MCF 10A (cell line): ENCODE results near the gene KIF2C. TPM values are rescaled to one million over a fixed set of nuclear protein-coding genes. Genes with fewer than 3 reads are reported as not detected.
A peak's percentile ranks its signal among the peaks of the same experiment; 100 is the strongest.

Experiments used
- BruUV-seq: library from RNA; stranded (reverse); fragments of 400-500 nt; replicated peaks from 2 replicates; lab custom pipeline; 2021; lab: Mats Ljungman, UMichigan
- CTCF ChIA-PET: fragments of 300-600 bp; sonication (Branson Sonifier 250); formaldehyde crosslinking; extraction: SDS; loops from one replicate; lab custom pipeline; 2021; ENCODE audit warnings: antibody characterized with exemption, inconsistent platforms; lab: Yijun Ruan, JAX
- POLR2A ChIA-PET: fragments of 300-600, 350-650 bp; sonication (Branson Sonifier 250); formaldehyde crosslinking; extraction: SDS; loops from one replicate; lab custom pipeline; 2020; ENCODE audit warnings: antibody characterized with exemption, inconsistent platforms; lab: Yijun Ruan, JAX
- DNase-seq: peaks from one replicate; pipeline ENCODE4 v3.0.0-alpha.2; 2018; ENCODE audit not compliant: unreplicated experiment
- H3K27ac Mint-ChIP-seq: one replicate; pipeline ENCODE4 v1.8.0; 2022; ENCODE audit warnings: mild to moderate bottlenecking, low read depth, mixed read lengths; ENCODE audit not compliant: unreplicated experiment
- H3K27me3 Mint-ChIP-seq: one replicate; pipeline ENCODE4 v1.8.0; 2022; ENCODE audit warnings: mixed read lengths; ENCODE audit not compliant: insufficient read depth, unreplicated experiment
- H3K36me3 Mint-ChIP-seq: one replicate; pipeline ENCODE4 v1.8.0; 2022; ENCODE audit warnings: mild to moderate bottlenecking, moderate library complexity, mixed read lengths; ENCODE audit not compliant: insufficient read depth, unreplicated experiment
- H3K4me1 Mint-ChIP-seq: one replicate; pipeline ENCODE4 v1.8.0; 2022; ENCODE audit warnings: mixed read lengths; ENCODE audit not compliant: insufficient read depth, unreplicated experiment
- H3K4me3 Mint-ChIP-seq: one replicate; pipeline ENCODE4 v1.8.0; 2022; ENCODE audit warnings: mild to moderate bottlenecking, moderate library complexity, mixed read lengths; ENCODE audit not compliant: unreplicated experiment
- H3K9me3 Mint-ChIP-seq: one replicate; pipeline ENCODE4 v1.8.0; 2022; ENCODE audit warnings: mixed read lengths; ENCODE audit not compliant: unreplicated experiment
- intact Hi-C: fragments of 100-400 bp; cut with micrococcal nuclease; formaldehyde crosslinking; loops from 2 replicates; pipeline ENCODE4 v1.14.1; 2022
- total RNA-seq: library from RNA; stranded (reverse); gene quantifications from 2 replicates; pipeline ENCODE4 v1.2.3, GENCODE V29; 2022
- TF ChIP-seq, protein P1 (sequence below): fragments of 200-600 bp; IDR thresholded peaks from one replicate; pipeline ENCODE4 v1.8.0; 2022; ENCODE audit warnings: antibody characterized with exemption, mild to moderate bottlenecking; ENCODE audit not compliant: unreplicated experiment

KIF2C gene
- total RNA-seq, 1 experiment from 2014 or later, result 25.1 TPM

DNA sequence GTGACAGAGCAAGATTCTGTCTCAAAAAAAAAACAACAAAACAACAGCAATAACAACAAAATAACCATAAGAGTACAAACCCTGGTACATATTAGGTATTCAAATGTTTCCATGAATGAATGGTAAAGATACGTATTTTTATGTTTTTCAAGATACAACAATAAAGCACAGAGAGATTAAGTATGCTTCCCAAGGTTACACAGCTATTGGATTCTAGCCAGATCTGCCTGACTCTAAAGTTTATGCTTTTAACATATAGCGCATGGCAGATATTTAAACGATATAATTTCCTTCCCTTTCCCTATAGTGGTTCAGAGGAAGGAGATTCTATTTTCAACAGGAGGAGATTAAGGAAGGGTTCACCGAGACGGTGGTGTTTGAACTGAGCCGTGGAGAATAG is 34.2 kb upstream of the KIF2C start:
- H3K9me3 Mint-ChIP-seq, result no peaks in the 10 kb centered on the region

DNA sequence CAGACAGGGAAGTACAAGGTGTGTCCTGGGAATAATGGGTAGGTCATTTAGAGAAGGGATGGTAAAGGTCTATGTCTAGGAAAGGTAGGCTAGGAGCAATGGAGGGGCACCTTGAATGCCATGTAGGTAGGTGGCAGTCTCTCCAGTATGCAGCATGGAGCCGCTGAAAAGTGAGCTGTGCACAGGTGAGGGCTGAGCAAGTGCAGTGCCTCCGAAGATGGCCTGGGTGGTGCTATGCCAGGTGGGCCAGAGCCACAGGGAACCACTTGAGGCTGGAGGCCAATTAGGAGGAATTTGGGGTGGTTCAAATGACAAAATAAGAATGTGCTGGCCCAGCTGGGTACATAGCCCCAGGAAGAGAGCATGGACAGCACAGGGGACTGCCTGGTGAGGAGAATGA is 33.7 kb upstream of the KIF2C start:
- ChIA-PET CTCF (interaction anchor here (0.6 to 2.5 kb wide), 4 partner anchors 9 to 73 kb away, joined by 3 to 10 read pairs (median 4); no protein-coding TSS in a partner anchor), POLR2A (interaction anchor here (1.1 to 3.9 kb wide), 2 partner anchors 16 to 25 kb away, joined by 3 to 14 read pairs; partner anchors contain the start of gene RNU5D-1)
- no peak for DNase-seq
- no peaks in the 10 kb centered on the region for H3K36me3 Mint-ChIP-seq
- no peak overlapping the region for H3K27ac Mint-ChIP-seq
- peaks cover 8% of the 10 kb centered on the region for H3K27me3 Mint-ChIP-seq
- H3K4me3 Mint-ChIP-seq, result no peak overlapping the region
- no peaks in the 10 kb centered on the region for H3K9me3 Mint-ChIP-seq
- TF ChIP-seq, protein P1, sequence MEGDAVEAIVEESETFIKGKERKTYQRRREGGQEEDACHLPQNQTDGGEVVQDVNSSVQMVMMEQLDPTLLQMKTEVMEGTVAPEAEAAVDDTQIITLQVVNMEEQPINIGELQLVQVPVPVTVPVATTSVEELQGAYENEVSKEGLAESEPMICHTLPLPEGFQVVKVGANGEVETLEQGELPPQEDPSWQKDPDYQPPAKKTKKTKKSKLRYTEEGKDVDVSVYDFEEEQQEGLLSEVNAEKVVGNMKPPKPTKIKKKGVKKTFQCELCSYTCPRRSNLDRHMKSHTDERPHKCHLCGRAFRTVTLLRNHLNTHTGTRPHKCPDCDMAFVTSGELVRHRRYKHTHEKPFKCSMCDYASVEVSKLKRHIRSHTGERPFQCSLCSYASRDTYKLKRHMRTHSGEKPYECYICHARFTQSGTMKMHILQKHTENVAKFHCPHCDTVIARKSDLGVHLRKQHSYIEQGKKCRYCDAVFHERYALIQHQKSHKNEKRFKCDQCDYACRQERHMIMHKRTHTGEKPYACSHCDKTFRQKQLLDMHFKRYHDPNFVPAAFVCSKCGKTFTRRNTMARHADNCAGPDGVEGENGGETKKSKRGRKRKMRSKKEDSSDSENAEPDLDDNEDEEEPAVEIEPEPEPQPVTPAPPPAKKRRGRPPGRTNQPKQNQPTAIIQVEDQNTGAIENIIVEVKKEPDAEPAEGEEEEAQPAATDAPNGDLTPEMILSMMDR, result no peak
- H3K4me1 Mint-ChIP-seq, result peaks cover 24% of the 10 kb centered on the region
- BruUV-seq, result no TSS peak
- intact Hi-C loops, result loop anchor here (5.0 kb wide), 1 partner anchor 49 kb away; no protein-coding TSS in a partner anchor

More for the DNA sequence above, 34.2 kb upstream of the KIF2C start:
- H3K27ac Mint-ChIP-seq, result no peak overlapping the region
- intact Hi-C loops, result loop anchor here (5.0 kb wide), 1 partner anchor 48 kb away; no protein-coding TSS in a partner anchor
- H3K4me1 Mint-ChIP-seq, result peaks cover 24% of the 10 kb centered on the region
- no peak for DNase-seq
- TF ChIP-seq, protein P1, result no peak
- peaks cover 4% of the 10 kb centered on the region for H3K27me3 Mint-ChIP-seq
- POLR2A ChIA-PET, result interaction anchor here (3.9 kb wide), 1 partner anchor 16 kb away, joined by 14 read pairs; no protein-coding TSS in a partner anchor
- no TSS peak for BruUV-seq
- H3K36me3 Mint-ChIP-seq, result no peaks in the 10 kb centered on the region
- CTCF ChIA-PET, result interaction anchor here (0.6 to 2.5 kb wide), 3 partner anchors 9 to 73 kb away, joined by 4 to 10 read pairs (median 5); no protein-coding TSS in a partner anchor
- H3K4me3 Mint-ChIP-seq, result no peak overlapping the region

DNA sequence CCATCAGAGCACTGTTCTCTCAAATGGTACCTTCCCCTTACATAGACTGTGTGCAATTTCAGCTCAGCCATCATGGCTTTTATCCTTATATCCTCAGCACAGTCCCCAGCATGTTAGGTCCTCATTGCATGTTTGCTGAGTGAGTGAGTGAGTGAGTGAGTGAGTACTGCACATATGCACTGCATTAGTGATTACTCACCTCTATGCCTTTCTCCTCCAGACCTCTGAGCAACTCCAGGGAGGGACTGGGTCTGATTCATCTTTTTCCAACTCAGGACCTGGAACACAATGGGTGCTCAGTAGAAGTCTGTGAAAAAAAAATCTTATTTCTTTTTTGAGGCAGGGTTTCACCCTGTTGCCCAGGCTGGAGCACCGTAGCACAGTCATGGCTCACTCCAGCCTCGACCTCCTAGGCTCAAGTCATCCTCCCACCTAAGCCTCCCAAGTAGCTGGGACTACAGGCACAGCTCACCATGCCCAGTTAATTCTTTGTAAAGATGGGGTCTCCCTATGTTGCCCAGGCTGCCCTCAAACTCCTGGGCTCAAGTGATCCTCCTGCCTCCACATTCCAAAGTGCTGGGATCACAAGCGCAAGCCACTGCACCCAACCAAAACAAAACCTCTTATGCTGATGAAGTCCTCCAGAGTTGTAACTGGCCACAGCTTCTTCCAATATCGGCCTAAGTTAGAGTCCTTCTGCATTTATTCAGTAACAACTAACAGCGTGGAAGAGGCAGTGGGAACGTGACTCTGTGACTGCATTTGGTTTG is 32.3 kb upstream of the KIF2C start:
- H3K27me3 Mint-ChIP-seq, result peaks cover 14% of the 10 kb centered on the region
- ChIA-PET CTCF (interaction anchor here (0.6 to 2.5 kb wide), 7 partner anchors 8 to 489 kb away, joined by 3 to 10 read pairs (median 5); no protein-coding TSS in a partner anchor), POLR2A (interaction anchor here (0.7 to 3.9 kb wide), 5 partner anchors 15 to 353 kb away, joined by 3 to 14 read pairs (median 5); partner anchors contain the start of genes ARMH1, RNU5D-1 and TMEM53)
- intact Hi-C loops, result loop anchor here (5.0 kb wide), 1 partner anchor 50 kb away; no protein-coding TSS in a partner anchor
- TF ChIP-seq, protein P1, result no peak
- H3K4me1 Mint-ChIP-seq, result peaks cover 24% of the 10 kb centered on the region
- BruUV-seq, result no TSS peak
- DNase-seq, result peak; percentile 84
- H3K27ac Mint-ChIP-seq, result no peak overlapping the region
- no peaks in the 10 kb centered on the region for H3K36me3 Mint-ChIP-seq
- H3K4me3 Mint-ChIP-seq, result no peak overlapping the region
- no peaks in the 10 kb centered on the region for H3K9me3 Mint-ChIP-seq
